OCI-LY7 (cell line): ENCODE data around the gene LRP4. TPM values are rescaled to one million over a fixed set of nuclear protein-coding genes. Genes with fewer than 3 reads are reported as not detected.
A peak's percentile ranks its signal among the peaks of the same experiment; 100 is the strongest.

Experiments used
- BruUV-seq: library from RNA; stranded (reverse); fragments of 400-500 nt; replicated peaks from 2 replicates; lab custom pipeline; 2021; lab: Mats Ljungman, UMichigan
- CTCF ChIA-PET: fragments of 300-600 bp; sonication (Branson Sonifier 250); formaldehyde crosslinking; loops from one replicate; lab custom pipeline; 2022; ENCODE audit warnings: antibody characterized with exemption; ENCODE audit not compliant: unreplicated experiment; lab: Charles Lee
- POLR2A ChIA-PET: fragments of 300-600 bp; sonication (Branson Sonifier 250); formaldehyde crosslinking; loops from one replicate; lab custom pipeline; 2022; ENCODE audit warnings: antibody characterized with exemption; lab: Charles Lee
- DNase-seq: peaks from one replicate; pipeline ENCODE4 v3.0.0-alpha.2; 2015; ENCODE audit warnings: low spot score
- H2AFZ ChIP-seq: fragments of 200-600 bp; sonication (generic), shearing (Covaris generic); 2 replicates; pipeline ENCODE4 v1.6.1; 2014; ENCODE audit warnings: mild to moderate bottlenecking, antibody characterized with exemption, low read length, moderate library complexity
- H3K27ac ChIP-seq: fragments of 200-600 bp; sonication (generic); 2 replicates; pipeline ENCODE4 v1.5.1; 2014; ENCODE audit warnings: mixed run types, low read depth, mild to moderate bottlenecking, moderate library complexity, low read length, inconsistent platforms; ENCODE audit not compliant: poor library complexity, severe bottlenecking
- H3K36me3 ChIP-seq: fragments of 200-600 bp; sonication (generic); 2 replicates; pipeline ENCODE4 v1.6.1; 2014; ENCODE audit warnings: mild to moderate bottlenecking, antibody characterized with exemption, low read length, moderate library complexity, mixed read lengths; ENCODE audit not compliant: insufficient read depth
- H3K4me1 ChIP-seq: fragments of 200-600 bp; sonication (generic); 2 replicates; pipeline ENCODE4 v1.5.1; 2014; ENCODE audit warnings: mild to moderate bottlenecking, low read length; ENCODE audit not compliant: insufficient read depth, poor library complexity, severe bottlenecking
- H3K4me2 ChIP-seq: fragments of 200-600 bp; sonication (generic); 2 replicates; pipeline ENCODE4 v1.6.1; 2014; ENCODE audit warnings: mild to moderate bottlenecking, low read length
- H3K4me3 ChIP-seq: fragments of 200-600 bp; sonication (generic); 2 replicates; pipeline ENCODE4 v1.5.1; 2014; ENCODE audit warnings: mild to moderate bottlenecking, low read depth, low read length; ENCODE audit not compliant: poor library complexity, severe bottlenecking
- H3K79me2 ChIP-seq: fragments of 200-600 bp; sonication (generic); 2 replicates; pipeline ENCODE4 v1.6.1; 2016; ENCODE audit warnings: low read depth, mild to moderate bottlenecking, low read length, moderate library complexity, mixed read lengths; ENCODE audit not compliant: insufficient read depth
- H3K9me2 ChIP-seq: fragments of 200-600 bp; sonication (generic); 2 replicates; pipeline ENCODE4 v1.6.1; 2016; ENCODE audit warnings: mild to moderate bottlenecking, low read length, mixed read lengths; ENCODE audit not compliant: insufficient read depth
- H3K9me3 ChIP-seq: fragments of 200-600 bp; sonication (generic); 2 replicates; pipeline ENCODE4 v1.6.1; 2014; ENCODE audit warnings: mild to moderate bottlenecking, mixed run types, low read length, mixed read lengths
- H4K20me1 ChIP-seq: fragments of 200-600 bp; sonication (generic); 2 replicates; pipeline ENCODE4 v1.6.1; 2014; ENCODE audit warnings: mild to moderate bottlenecking, antibody characterized with exemption, low read length, moderate library complexity, mixed read lengths; ENCODE audit not compliant: insufficient read depth
- EZH2phosphoT487 ChIP-seq: fragments of 200-600 bp; sonication (generic); IDR thresholded peaks from 2 replicates; pipeline ENCODE4 v1.6.1; 2018; ENCODE audit warnings: low read depth, borderline replicate concordance, mild to moderate bottlenecking, mixed run types, antibody characterized with exemption, low read length, moderate library complexity, mixed read lengths
- intact Hi-C: fragments of 100-400 bp; cut with micrococcal nuclease; formaldehyde crosslinking; loops from one replicate; pipeline ENCODE4 v1.10.0; 2022; ENCODE audit not compliant: unreplicated experiment
- total RNA-seq, 2 experiments: library from RNA; depleted of rRNA in 1 of 2; stranded (reverse); fragments of >200 nt in 1 of 2; shearing (Covaris generic) in 1 of 2; gene quantifications; 2 replicates each; pipeline ENCODE4 v1.2.3, GENCODE V29; 2014 to 2022
- TF ChIP-seq, protein P1 (sequence below): fragments of 200-600 bp; sonication (generic); conservative IDR thresholded peaks from 2 replicates; pipeline ENCODE4 v1.5.1; 2014; ENCODE audit warnings: mild to moderate bottlenecking, antibody characterized with exemption, low read length, moderate library complexity, mixed read lengths

The LRP4 gene
- total RNA-seq, 2 experiments from 2014 or later: 19.8 to 28.5 TPM

DNA sequence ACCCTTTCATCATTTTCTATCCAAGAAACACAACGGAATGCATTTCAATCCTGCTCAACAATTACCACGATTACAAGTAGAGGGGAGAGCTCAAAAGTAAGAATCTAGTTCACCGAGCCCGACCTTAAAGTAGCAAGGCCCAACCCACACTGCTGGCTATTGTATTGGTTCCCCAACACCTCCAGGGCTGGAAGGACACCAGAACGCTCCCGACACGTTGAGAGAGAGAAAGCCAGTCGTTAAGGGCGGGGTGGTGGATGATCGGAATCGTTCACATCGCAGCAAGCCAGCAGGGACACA is 73.0 kb downstream of the LRP4 start:
- H3K79me2 ChIP-seq: peaks cover 53% of the 10 kb centered on the region
- intact Hi-C loops: no loop called here
- no peaks in the 10 kb centered on the region for H3K9me3 ChIP-seq
- H3K27ac ChIP-seq: peak overlapping the region; percentile 61
- H4K20me1 ChIP-seq: peaks cover 17% of the 10 kb centered on the region
- peaks cover 30% of the 10 kb centered on the region for H3K36me3 ChIP-seq
- no peaks in the 10 kb centered on the region for H3K9me2 ChIP-seq
- H3K4me1 ChIP-seq: peaks cover 18% of the 10 kb centered on the region
- TF ChIP-seq EZH2phosphoT487: no peak
- POLR2A ChIA-PET: interaction anchor here (0.7 to 1.1 kb wide), 6 partner anchors 8 to 1002 kb away, joined by 3 to 4 read pairs (median 3); no protein-coding TSS in a partner anchor
- no peak for DNase-seq
- peak overlapping the region; percentile 79 for H3K4me2 ChIP-seq
- peak overlapping the region; percentile 93 for H3K4me3 ChIP-seq
- BruUV-seq: no TSS peak
- CTCF ChIA-PET: no interaction called here
- H2AFZ ChIP-seq: no peak overlapping the region

DNA sequence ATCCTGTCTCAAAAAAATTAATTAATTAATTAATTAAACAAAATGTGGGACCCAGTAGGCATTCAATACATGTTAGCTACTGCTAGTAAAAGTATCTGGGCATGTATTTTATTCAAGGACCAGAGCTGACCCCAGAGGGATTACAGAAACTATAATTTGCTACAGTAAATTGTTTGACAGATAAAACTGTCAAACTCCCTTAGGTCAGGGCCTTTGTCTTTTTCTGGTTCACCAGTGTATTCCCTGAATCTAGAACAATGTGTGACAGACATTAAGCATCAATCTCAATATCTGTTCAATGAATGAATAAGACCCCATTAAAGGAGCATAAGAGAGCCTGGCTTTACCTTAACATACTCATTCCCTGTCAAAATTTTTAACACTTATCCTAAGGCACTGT is 78.2 kb downstream of the LRP4 start:
- intact Hi-C loops: no loop called here
- Histone ChIP-seq H3K79me2 (peaks cover 100% of the 10 kb centered on the region), H4K20me1 (peaks cover 29% of the 10 kb centered on the region), H3K4me1 (peaks cover 11% of the 10 kb centered on the region), H3K4me3 (no peak overlapping the region), H3K9me2 (no peaks in the 10 kb centered on the region), H3K4me2 (no peak overlapping the region), H3K27ac (no peak overlapping the region), H2AFZ (no peak overlapping the region), H3K9me3 (no peaks in the 10 kb centered on the region), H3K36me3 (peaks cover 75% of the 10 kb centered on the region)
- ChIA-PET POLR2A (interaction anchor here (0.7 to 1.4 kb wide), 2 partner anchors 21 to 161 kb away, joined by 3 to 6 read pairs; no protein-coding TSS in a partner anchor), CTCF (no interaction called here)
- BruUV-seq: no TSS peak
- DNase-seq: no peak
- TF ChIP-seq EZH2phosphoT487: no peak
- TF ChIP-seq, protein P1, sequence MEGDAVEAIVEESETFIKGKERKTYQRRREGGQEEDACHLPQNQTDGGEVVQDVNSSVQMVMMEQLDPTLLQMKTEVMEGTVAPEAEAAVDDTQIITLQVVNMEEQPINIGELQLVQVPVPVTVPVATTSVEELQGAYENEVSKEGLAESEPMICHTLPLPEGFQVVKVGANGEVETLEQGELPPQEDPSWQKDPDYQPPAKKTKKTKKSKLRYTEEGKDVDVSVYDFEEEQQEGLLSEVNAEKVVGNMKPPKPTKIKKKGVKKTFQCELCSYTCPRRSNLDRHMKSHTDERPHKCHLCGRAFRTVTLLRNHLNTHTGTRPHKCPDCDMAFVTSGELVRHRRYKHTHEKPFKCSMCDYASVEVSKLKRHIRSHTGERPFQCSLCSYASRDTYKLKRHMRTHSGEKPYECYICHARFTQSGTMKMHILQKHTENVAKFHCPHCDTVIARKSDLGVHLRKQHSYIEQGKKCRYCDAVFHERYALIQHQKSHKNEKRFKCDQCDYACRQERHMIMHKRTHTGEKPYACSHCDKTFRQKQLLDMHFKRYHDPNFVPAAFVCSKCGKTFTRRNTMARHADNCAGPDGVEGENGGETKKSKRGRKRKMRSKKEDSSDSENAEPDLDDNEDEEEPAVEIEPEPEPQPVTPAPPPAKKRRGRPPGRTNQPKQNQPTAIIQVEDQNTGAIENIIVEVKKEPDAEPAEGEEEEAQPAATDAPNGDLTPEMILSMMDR: no peak

DNA sequence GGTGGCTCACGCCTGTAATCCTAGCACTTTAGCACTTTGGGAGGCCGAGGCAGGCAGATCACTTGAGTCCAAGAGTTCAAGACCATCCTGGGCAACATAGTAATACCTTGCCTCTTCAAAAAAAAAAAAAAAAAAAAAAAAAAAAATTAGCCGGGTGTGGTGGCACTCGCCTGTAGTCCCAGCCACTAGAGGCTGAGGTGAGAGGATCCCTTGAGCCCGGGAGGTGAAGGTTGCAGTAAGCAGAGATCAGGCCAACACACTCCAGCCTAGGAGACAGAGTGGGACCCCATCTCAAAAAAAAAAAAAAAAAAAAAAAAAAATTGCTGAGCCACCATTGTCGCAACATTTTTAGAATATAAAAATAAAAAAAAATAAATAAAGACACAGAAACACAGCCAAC is 79.8 kb downstream of the LRP4 start:
- intact Hi-C loops: no loop called here
- Histone ChIP-seq H4K20me1 (peaks cover 22% of the 10 kb centered on the region), H3K9me2 (no peaks in the 10 kb centered on the region), H3K27ac (no peak overlapping the region), H3K4me1 (no peaks in the 10 kb centered on the region), H3K79me2 (peaks cover 100% of the 10 kb centered on the region), H3K9me3 (no peaks in the 10 kb centered on the region), H3K36me3 (peaks cover 86% of the 10 kb centered on the region), H3K4me3 (no peak overlapping the region), H2AFZ (no peak overlapping the region), H3K4me2 (no peak overlapping the region)
- ChIA-PET POLR2A (interaction anchor here (1.0 to 1.5 kb wide), 4 partner anchors 10 to 23 kb away, joined by 3 to 6 read pairs (median 4); no protein-coding TSS in a partner anchor), CTCF (no interaction called here)
- no peak for DNase-seq
- no TSS peak for BruUV-seq
- TF ChIP-seq, protein P1: no peak
- no peak for TF ChIP-seq EZH2phosphoT487
